Measurements from ENCODE around the gene CERS4. TPM values are rescaled to one million over a fixed set of nuclear protein-coding genes. Genes with fewer than 3 reads are reported as not detected.

The CERS4 gene
- total RNA-seq, 1 experiment from 2014 or later = 4.8 TPM

DNA sequence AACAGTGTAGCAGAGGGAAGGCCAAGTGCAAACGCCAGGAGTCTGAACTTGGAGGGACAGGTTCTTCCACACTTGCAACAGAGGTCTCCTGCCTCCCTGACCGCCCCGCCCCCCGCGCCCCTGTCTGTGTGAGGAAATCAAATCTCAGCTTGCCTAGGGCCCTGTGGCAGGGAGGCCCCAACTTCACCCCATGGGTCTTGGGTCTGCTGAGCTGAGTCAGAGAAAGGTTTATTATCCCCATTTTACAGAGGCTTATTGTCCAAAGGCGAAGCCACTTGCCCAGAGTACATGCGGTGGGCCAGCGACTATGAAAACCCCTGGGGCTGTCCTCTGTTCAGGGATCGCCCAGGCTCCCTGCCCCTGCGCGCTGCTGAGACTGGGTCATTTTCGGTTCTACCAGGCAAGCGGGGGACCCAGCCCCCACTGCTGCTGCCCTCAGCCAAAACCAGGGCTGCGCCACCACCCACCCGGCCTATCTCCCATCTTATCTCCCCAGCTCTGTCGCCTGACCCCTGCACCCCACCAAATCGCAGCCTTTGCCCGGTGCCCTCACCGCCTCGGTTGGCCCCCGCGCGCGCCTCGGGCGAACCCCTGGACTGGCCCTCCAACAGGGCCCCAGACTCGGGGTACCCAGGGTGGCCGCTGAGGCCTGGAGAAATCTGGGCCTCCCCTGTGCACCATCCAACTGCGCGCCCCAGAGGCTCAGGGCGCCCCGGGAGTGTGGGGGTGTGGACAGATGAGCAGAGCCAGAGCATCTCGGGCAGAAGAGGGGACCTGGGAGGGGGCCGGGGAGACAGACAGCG, 850 bp upstream of the CERS4 start:
- no TSS peak for BruUV-seq (replicated peaks)
- no peaks in the 10 kb centered on the region for H3K9me3 ChIP-seq (ENCODE audit: low read depth, low read length, poor library complexity, severe bottlenecking)
- peak overlapping the region; percentile 75 for H3K4me3 ChIP-seq (ENCODE audit: low read depth, low read length, poor library complexity, severe bottlenecking)
- no peaks in the 10 kb centered on the region for H3K27me3 ChIP-seq (replicated peaks; ENCODE audit: insufficient read depth, low read depth, low read length, poor library complexity)
- H3K36me3 ChIP-seq (ENCODE audit: insufficient read depth, low read length, poor library complexity, severe bottlenecking) = no peaks in the 10 kb centered on the region
- H3K4me1 ChIP-seq (ENCODE audit: insufficient read depth, low read length, poor library complexity, severe bottlenecking) = no peaks in the 10 kb centered on the region
- intact Hi-C loops (cut with micrococcal nuclease; ENCODE audit: unreplicated experiment) = no loop called here
- ChIA-PET POLR2A (ENCODE audit: low non-redundant PET) (no interaction called here), CTCF (no interaction called here)
- DNase-seq (ENCODE audit: low spot score) = no peak
- no peak for TF ChIP-seq EZH2 (IDR thresholded peaks at IDR 0.05; ENCODE audit: borderline replicate concordance, low read depth, low read length, poor library complexity, severe bottlenecking)
- TF ChIP-seq, protein P1, sequence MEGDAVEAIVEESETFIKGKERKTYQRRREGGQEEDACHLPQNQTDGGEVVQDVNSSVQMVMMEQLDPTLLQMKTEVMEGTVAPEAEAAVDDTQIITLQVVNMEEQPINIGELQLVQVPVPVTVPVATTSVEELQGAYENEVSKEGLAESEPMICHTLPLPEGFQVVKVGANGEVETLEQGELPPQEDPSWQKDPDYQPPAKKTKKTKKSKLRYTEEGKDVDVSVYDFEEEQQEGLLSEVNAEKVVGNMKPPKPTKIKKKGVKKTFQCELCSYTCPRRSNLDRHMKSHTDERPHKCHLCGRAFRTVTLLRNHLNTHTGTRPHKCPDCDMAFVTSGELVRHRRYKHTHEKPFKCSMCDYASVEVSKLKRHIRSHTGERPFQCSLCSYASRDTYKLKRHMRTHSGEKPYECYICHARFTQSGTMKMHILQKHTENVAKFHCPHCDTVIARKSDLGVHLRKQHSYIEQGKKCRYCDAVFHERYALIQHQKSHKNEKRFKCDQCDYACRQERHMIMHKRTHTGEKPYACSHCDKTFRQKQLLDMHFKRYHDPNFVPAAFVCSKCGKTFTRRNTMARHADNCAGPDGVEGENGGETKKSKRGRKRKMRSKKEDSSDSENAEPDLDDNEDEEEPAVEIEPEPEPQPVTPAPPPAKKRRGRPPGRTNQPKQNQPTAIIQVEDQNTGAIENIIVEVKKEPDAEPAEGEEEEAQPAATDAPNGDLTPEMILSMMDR (conservative IDR thresholded peaks at IDR 0.05; ENCODE audit: low read depth, low read length) = no peak
- no peak overlapping the region for H3K27ac ChIP-seq (ENCODE audit: low read depth, low read length, poor library complexity, severe bottlenecking)

DNA sequence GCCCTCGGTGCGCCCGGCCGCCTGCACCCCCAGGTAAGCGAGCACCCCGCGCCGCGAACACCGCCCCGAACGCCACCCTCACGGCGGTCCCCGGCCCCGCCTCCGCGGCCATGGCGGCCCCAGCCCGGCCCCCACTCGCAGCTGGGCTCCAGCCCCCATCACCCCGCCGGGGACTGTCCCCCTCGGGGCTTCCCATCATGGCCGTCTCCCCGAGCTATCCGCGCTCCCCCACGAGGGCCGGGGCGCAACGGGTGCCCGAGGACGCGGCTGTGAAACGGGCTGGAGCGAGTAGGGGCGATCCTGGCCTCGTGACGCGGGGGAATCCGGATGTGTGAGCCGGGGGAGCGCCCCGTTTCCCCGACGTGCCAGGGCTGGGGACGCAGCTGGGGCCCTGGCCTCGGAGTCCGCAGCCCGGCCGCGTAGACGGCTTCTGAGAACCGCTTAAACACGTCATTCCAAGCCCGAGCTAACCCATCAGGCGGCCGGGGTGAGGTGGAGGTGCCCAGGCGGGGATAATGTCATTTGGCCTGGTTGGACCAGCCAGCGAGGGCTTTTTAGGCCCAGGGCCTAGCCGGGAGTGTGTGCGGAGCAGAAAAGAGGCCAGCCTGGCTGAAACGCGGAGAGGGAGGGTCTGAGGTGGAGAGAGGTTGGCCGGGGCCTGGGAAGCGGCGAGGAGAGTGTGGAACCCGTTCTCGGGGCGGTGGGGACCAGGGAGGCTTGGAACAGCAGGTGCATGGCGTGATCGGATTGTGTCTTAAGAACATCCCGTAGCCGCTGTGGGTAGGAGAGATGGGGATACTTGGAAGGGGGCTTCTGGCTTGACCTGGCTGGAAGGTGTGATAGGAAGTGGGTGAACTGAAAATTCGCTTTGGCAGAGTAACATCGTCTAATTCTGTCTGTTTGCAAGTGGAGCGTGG, 550 bp downstream of the CERS4 start:
- Histone ChIP-seq H3K9me3 (ENCODE audit: low read depth, low read length, poor library complexity, severe bottlenecking) (no peaks in the 10 kb centered on the region), H3K36me3 (ENCODE audit: insufficient read depth, low read length, poor library complexity, severe bottlenecking) (no peaks in the 10 kb centered on the region), H3K27me3 (replicated peaks; ENCODE audit: insufficient read depth, low read depth, low read length, poor library complexity) (no peaks in the 10 kb centered on the region), H3K27ac (ENCODE audit: low read depth, low read length, poor library complexity, severe bottlenecking) (peak overlapping the region; percentile 41), H3K4me3 (ENCODE audit: low read depth, low read length, poor library complexity, severe bottlenecking) (peak overlapping the region; percentile 75), H3K4me1 (ENCODE audit: insufficient read depth, low read length, poor library complexity, severe bottlenecking) (no peaks in the 10 kb centered on the region)
- peak; percentile 22 for DNase-seq (ENCODE audit: low spot score)
- TF ChIP-seq EZH2 (IDR thresholded peaks at IDR 0.05; ENCODE audit: borderline replicate concordance, low read depth, low read length, poor library complexity, severe bottlenecking) = no peak
- TF ChIP-seq, protein P1 (conservative IDR thresholded peaks at IDR 0.05; ENCODE audit: low read depth, low read length) = no peak
- no TSS peak for BruUV-seq (replicated peaks)
- ChIA-PET CTCF (no interaction called here), POLR2A (ENCODE audit: low non-redundant PET) (no interaction called here)
- intact Hi-C loops (cut with micrococcal nuclease; ENCODE audit: unreplicated experiment) = no loop called here

DNA sequence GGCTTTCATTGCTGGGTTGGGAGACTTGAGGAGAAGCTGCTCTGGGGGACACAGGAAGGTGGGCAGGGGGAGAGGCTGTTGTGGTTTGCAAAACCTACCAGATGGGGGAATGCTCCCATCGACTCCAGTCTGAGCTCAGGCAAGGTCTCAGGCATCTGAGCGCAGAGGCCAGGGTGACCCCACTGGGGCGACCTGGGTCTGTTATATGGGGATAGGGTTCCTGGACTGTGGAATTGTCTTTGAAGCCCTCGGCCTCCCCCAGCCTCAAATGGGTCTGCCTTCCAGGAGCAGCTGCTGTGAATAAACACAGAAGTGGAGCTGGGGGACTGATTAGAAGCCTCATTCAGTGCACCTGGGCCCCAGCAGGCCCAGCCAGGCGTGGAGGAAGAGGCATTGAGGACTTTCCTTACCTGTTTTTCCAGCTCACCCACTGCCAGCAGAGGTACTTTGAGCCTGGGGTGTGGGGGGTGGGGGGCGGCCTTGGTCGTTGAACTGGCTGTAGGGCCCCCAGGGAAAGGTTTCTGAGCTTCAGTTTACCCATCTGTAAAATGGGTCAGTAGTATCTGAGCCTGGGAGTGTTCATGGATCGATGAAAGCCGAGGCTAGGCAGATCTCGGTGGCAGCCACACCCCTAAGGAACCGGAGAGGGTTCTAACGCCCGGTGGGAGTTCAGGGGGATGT, 1.4 kb downstream of the CERS4 start:
- no peak overlapping the region for H3K27ac ChIP-seq (ENCODE audit: low read depth, low read length, poor library complexity, severe bottlenecking)
- ChIA-PET CTCF (no interaction called here), POLR2A (ENCODE audit: low non-redundant PET) (no interaction called here)
- BruUV-seq (replicated peaks) = no TSS peak
- intact Hi-C loops (cut with micrococcal nuclease; ENCODE audit: unreplicated experiment) = no loop called here
- no peak for DNase-seq (ENCODE audit: low spot score)
- no peaks in the 10 kb centered on the region for H3K9me3 ChIP-seq (ENCODE audit: low read depth, low read length, poor library complexity, severe bottlenecking)
- no peaks in the 10 kb centered on the region for H3K36me3 ChIP-seq (ENCODE audit: insufficient read depth, low read length, poor library complexity, severe bottlenecking)
- H3K27me3 ChIP-seq (replicated peaks; ENCODE audit: insufficient read depth, low read depth, low read length, poor library complexity) = no peaks in the 10 kb centered on the region
- H3K4me3 ChIP-seq (ENCODE audit: low read depth, low read length, poor library complexity, severe bottlenecking) = peak overlapping the region; percentile 75
- no peaks in the 10 kb centered on the region for H3K4me1 ChIP-seq (ENCODE audit: insufficient read depth, low read length, poor library complexity, severe bottlenecking)
- TF ChIP-seq EZH2 (IDR thresholded peaks at IDR 0.05; ENCODE audit: borderline replicate concordance, low read depth, low read length, poor library complexity, severe bottlenecking) = no peak
- TF ChIP-seq, protein P1 (conservative IDR thresholded peaks at IDR 0.05; ENCODE audit: low read depth, low read length) = no peak

All from A673 (cell line).